HCT116 (cell line): ENCODE results near the gene TIPRL. TPM values are rescaled to one million over a fixed set of nuclear protein-coding genes. Genes with fewer than 3 reads are reported as not detected.

Experiments
- ATAC-seq: fragments of 200-7000 bp; cut with Tn5 transposase; 2 replicates; pipeline ENCODE4 v1.9.1; 2020; ENCODE audit warnings: mild to moderate bottlenecking, moderate library complexity
- BruUV-seq: library from RNA; stranded (reverse); fragments of 400-500 nt; replicated peaks from 2 replicates; lab custom pipeline; 2021; lab: Mats Ljungman, UMichigan
- CTCF ChIA-PET: fragments of 300-600 bp; sonication (Branson Sonifier 250); formaldehyde crosslinking; loops from one replicate; lab custom pipeline; 2021; ENCODE audit warnings: antibody characterized with exemption; lab: Charles Lee
- POLR2A ChIA-PET: fragments of 300-600, 350-600 bp; sonication (Branson Sonifier 250); formaldehyde crosslinking; loops from one replicate; lab custom pipeline; 2021; ENCODE audit warnings: antibody characterized with exemption; lab: Charles Lee
- RAD21 ChIA-PET, 2 experiments: fragments of 300-600 bp; sonication (Branson Sonifier 250); formaldehyde crosslinking; loops; one replicate each; lab custom pipeline; 2023; ENCODE audit warnings: low total read pairs in 2 of 2; ENCODE audit not compliant: uncharacterized antibody in 2 of 2, unreplicated experiment in 2 of 2, low non-redundant PET in 1 of 2; lab: Charles Lee
- DNase-seq: peaks from one replicate; pipeline ENCODE4 v3.0.0-alpha.2; 2010; ENCODE audit warnings: low read depth, low spot score
- H2AFZ ChIP-seq: fragments of 200-600 bp; shearing (Covaris generic), sonication (generic); 2 replicates; pipeline ENCODE4 v1.6.1; 2017; ENCODE audit warnings: low read depth, mixed run types, mixed read lengths, antibody characterized with exemption, low read length; ENCODE audit not compliant: poor library complexity, severe bottlenecking
- H3K27ac ChIP-seq: 2 replicates; pipeline ENCODE4 v1.5.1; 2012; ENCODE audit warnings: low read depth, low read length
- H3K27me3 ChIP-seq: fragments of 200-600 bp; sonication (generic); 2 replicates; pipeline ENCODE4 v1.6.1; 2016; ENCODE audit warnings: mixed run types, low read length, mixed read lengths; ENCODE audit not compliant: insufficient read depth
- H3K36me3 ChIP-seq, 2 experiments: fragments of 200-500 bp in 1 of 2; fragments of 200-600 bp in 1 of 2; sonication (Bioruptor generic) in 1 of 2; sonication (generic) in 1 of 2; 2 replicates each; pipeline versions ENCODE4 v1.5.1 to v1.6.1; 2014 to 2016; ENCODE audit warnings: low read length in 2 of 2, inconsistent platforms in 1 of 2, mixed read lengths in 1 of 2, mixed run types in 1 of 2; ENCODE audit not compliant: insufficient read depth in 2 of 2, control insufficient read depth in 1 of 2
- H3K4me1 ChIP-seq, 2 experiments: fragments of 200-600 bp in 1 of 2; sonication (generic) in 1 of 2; 2 replicates each; pipeline versions ENCODE4 v1.5.1 to v1.6.1; 2012 to 2017; ENCODE audit warnings: low read length in 2 of 2, inconsistent platforms in 1 of 2, mild to moderate bottlenecking in 1 of 2, mixed read lengths in 1 of 2, mixed run types in 1 of 2, moderate library complexity in 1 of 2; ENCODE audit not compliant: insufficient read depth in 2 of 2, control insufficient read depth in 1 of 2
- H3K4me2 ChIP-seq: fragments of 200-600 bp; sonication (generic); 2 replicates; pipeline ENCODE4 v1.6.1; 2017; ENCODE audit warnings: mixed run types, low read length, mixed read lengths
- H3K4me3 ChIP-seq, 2 experiments: fragments of 200-600 bp in 1 of 2; sonication (generic) in 1 of 2; replicated peaks in 1 of 2; 2 replicates each; pipeline ENCODE4 v1.5.1; 2011 to 2016; ENCODE audit warnings: low read length in 2 of 2, control low read depth in 1 of 2, low read depth in 1 of 2, mild to moderate bottlenecking in 1 of 2, mixed read lengths in 1 of 2, mixed run types in 1 of 2
- H3K79me2 ChIP-seq: fragments of 200-600 bp; sonication (generic); 2 replicates; pipeline ENCODE4 v1.6.1; 2017; ENCODE audit warnings: mild to moderate bottlenecking, mixed run types, low read length, moderate library complexity, mixed read lengths; ENCODE audit not compliant: insufficient read depth
- H3K9ac ChIP-seq: fragments of 200-600 bp; sonication (generic); 2 replicates; pipeline ENCODE4 v1.6.1; 2016; ENCODE audit warnings: low read length, mixed read lengths
- H3K9me2 ChIP-seq: fragments of 200-600 bp; sonication (generic), shearing (Covaris generic); 2 replicates; pipeline ENCODE4 v1.6.1; 2017; ENCODE audit warnings: mixed run types, mild to moderate bottlenecking, moderate library complexity; ENCODE audit not compliant: insufficient read depth
- H3K9me3 ChIP-seq, 2 experiments: fragments of 200-500 bp in 1 of 2; fragments of 200-600 bp in 1 of 2; sonication (Bioruptor generic) in 1 of 2; sonication (generic) in 1 of 2; 2 replicates each; pipeline ENCODE4 v1.6.1; 2014 to 2017; ENCODE audit warnings: low read length in 2 of 2, mixed read lengths in 2 of 2, inconsistent platforms in 1 of 2, low read depth in 1 of 2, mild to moderate bottlenecking in 1 of 2, mixed run types in 1 of 2, moderate library complexity in 1 of 2; ENCODE audit not compliant: control insufficient read depth in 1 of 2, insufficient read depth in 1 of 2
- H4K20me1 ChIP-seq: fragments of 200-600 bp; sonication (generic), shearing (Covaris generic); 2 replicates; pipeline ENCODE4 v1.6.1; 2017; ENCODE audit warnings: mixed run types, mild to moderate bottlenecking, moderate library complexity; ENCODE audit not compliant: insufficient read depth
- CEBPB ChIP-seq: IDR thresholded peaks from 2 replicates; pipeline ENCODE4 v1.6.1; 2012; ENCODE audit warnings: low read depth
- EGR1 ChIP-seq: IDR thresholded peaks from 2 replicates; pipeline ENCODE4 v1.6.1; 2012; ENCODE audit warnings: low read depth
- EZH2 ChIP-seq: fragments of 200-600 bp; sonication (generic); IDR thresholded peaks from 2 replicates; pipeline ENCODE4 v1.6.1; 2017; ENCODE audit warnings: antibody characterized with exemption, mixed run types
- EZH2phosphoT487 ChIP-seq: fragments of 200-600 bp; IDR thresholded peaks from 2 replicates; pipeline ENCODE4 v1.6.1; 2018; ENCODE audit warnings: antibody characterized with exemption, borderline replicate concordance
- FOSL1 ChIP-seq: IDR thresholded peaks from 2 replicates; pipeline ENCODE4 v1.6.1; 2012; ENCODE audit warnings: low read depth
- JUND ChIP-seq: IDR thresholded peaks from 2 replicates; pipeline ENCODE4 v1.6.1; 2012
- MAX ChIP-seq: IDR thresholded peaks from 2 replicates; pipeline ENCODE4 v1.6.1; 2012
- RAD21 ChIP-seq: IDR thresholded peaks from 2 replicates; pipeline ENCODE4 v1.6.1; 2012; ENCODE audit warnings: low read depth, mild to moderate bottlenecking
- REST ChIP-seq: IDR thresholded peaks from 2 replicates; pipeline ENCODE4 v1.6.1; 2012; ENCODE audit warnings: low read depth
- SIN3A ChIP-seq: IDR thresholded peaks from 2 replicates; pipeline ENCODE4 v1.6.1; 2012; ENCODE audit warnings: low read depth
- SP1 ChIP-seq: IDR thresholded peaks from 2 replicates; pipeline ENCODE4 v1.6.1; 2012; ENCODE audit warnings: low read depth
- SRF ChIP-seq: IDR thresholded peaks from 2 replicates; pipeline ENCODE4 v1.6.1; 2012; ENCODE audit warnings: low read depth
- TCF7L2 ChIP-seq: IDR thresholded peaks from 2 replicates; pipeline ENCODE4 v1.7.0; 2011; ENCODE audit warnings: borderline replicate concordance, inconsistent platforms; ENCODE audit not compliant: insufficient read depth, insufficient read length; ENCODE audit errors: extremely low read depth
- YY1 ChIP-seq: IDR thresholded peaks from 2 replicates; pipeline ENCODE4 v1.6.1; 2011; ENCODE audit warnings: low read length, low read depth, moderate library complexity, mild to moderate bottlenecking; ENCODE audit not compliant: insufficient replicate concordance; ENCODE audit errors: extremely low read depth
- ZFX ChIP-seq: fragments of 450-650 bp; IDR thresholded peaks from 2 replicates; pipeline ENCODE4 v1.6.1; 2017
- ZNF274 ChIP-seq: fragments of 200-500 bp; sonication (Bioruptor generic); IDR thresholded peaks from 2 replicates; pipeline ENCODE4 v1.6.1; 2014; ENCODE audit warnings: mild to moderate bottlenecking, low read depth, low read length, inconsistent platforms
- intact Hi-C: fragments of 100-400 bp; cut with micrococcal nuclease; formaldehyde crosslinking; loops from 2 replicates; pipeline ENCODE4 v1.10.0; 2022
- total RNA-seq: library from RNA; stranded (reverse); gene quantifications from one replicate; pipeline ENCODE4 v1.2.1, GENCODE V29; 2021; ENCODE audit not compliant: unreplicated experiment
- TF ChIP-seq, protein P1 (sequence below), 3 experiments: fragments of 200-600 bp in 1 of 3; sonication (generic) in 1 of 3; IDR thresholded peaks in 2 of 3; conservative IDR thresholded peaks in 1 of 3; 2 replicates each; pipeline ENCODE4 v1.5.1; 2012 to 2017; ENCODE audit warnings: low read depth in 2 of 3, low read length in 2 of 3, antibody characterized with exemption in 1 of 3, borderline replicate concordance in 1 of 3, control low read depth in 1 of 3, mild to moderate bottlenecking in 1 of 3, mixed read lengths in 1 of 3, mixed run types in 1 of 3, moderate library complexity in 1 of 3; ENCODE audit not compliant: insufficient read depth in 1 of 3

TIPRL gene
- total RNA-seq, 1 experiment from 2014 or later, result 36.4 TPM

DNA sequence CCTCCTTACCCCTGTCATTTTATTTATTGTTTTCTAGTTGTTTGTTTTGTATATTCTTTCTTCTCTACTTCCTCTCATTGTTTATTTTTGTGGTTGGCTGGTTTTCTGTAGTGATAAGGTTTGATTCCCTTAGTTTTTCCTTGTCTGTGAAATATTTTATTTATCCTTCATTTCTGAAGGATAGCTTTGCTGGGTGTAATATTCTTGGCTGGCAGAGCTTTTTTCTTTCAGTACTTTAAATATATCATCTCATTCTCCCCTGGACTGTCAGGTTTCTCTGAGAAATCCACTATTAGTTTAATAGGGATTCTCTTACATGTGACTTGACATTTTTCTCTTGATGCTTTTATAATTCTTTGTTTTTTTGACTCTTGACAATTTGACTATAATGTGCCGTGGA lies 18.8 kb upstream of the TIPRL start:
- Histone ChIP-seq H3K9me2 (no peaks in the 10 kb centered on the region), H3K4me1 (no peaks in the 10 kb centered on the region), H4K20me1 (no peaks in the 10 kb centered on the region), H3K9ac (no peak overlapping the region), H3K4me2 (no peak overlapping the region), H3K9me3 (no peaks in the 10 kb centered on the region), H3K79me2 (no peaks in the 10 kb centered on the region), H3K27ac (no peak overlapping the region), H3K27me3 (no peaks in the 10 kb centered on the region), H3K4me3 (no peak overlapping the region), H2AFZ (no peak overlapping the region), H3K36me3 (no peaks in the 10 kb centered on the region)
- TF ChIP-seq MAX (no peak), ZNF274 (no peak), FOSL1 (no peak), EGR1 (no peak), RAD21 (no peak), SIN3A (no peak), CEBPB (no peak), TCF7L2 (no peak)
- TF ChIP-seq, protein P1, sequence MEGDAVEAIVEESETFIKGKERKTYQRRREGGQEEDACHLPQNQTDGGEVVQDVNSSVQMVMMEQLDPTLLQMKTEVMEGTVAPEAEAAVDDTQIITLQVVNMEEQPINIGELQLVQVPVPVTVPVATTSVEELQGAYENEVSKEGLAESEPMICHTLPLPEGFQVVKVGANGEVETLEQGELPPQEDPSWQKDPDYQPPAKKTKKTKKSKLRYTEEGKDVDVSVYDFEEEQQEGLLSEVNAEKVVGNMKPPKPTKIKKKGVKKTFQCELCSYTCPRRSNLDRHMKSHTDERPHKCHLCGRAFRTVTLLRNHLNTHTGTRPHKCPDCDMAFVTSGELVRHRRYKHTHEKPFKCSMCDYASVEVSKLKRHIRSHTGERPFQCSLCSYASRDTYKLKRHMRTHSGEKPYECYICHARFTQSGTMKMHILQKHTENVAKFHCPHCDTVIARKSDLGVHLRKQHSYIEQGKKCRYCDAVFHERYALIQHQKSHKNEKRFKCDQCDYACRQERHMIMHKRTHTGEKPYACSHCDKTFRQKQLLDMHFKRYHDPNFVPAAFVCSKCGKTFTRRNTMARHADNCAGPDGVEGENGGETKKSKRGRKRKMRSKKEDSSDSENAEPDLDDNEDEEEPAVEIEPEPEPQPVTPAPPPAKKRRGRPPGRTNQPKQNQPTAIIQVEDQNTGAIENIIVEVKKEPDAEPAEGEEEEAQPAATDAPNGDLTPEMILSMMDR (IDR thresholded peaks at IDR 0.05 in 2 of 3, conservative IDR thresholded peaks at IDR 0.05 in 1 of 3; ENCODE audit: borderline replicate concordance in 1 of 3, insufficient read depth in 1 of 3, low read depth in 2 of 3, low read length in 2 of 3), result no peak
- intact Hi-C loops, result no loop called here
- BruUV-seq, result no TSS peak
- no peak for DNase-seq
- POLR2A ChIA-PET, result no interaction called here
- RAD21 ChIA-PET, result no interaction called here
- CTCF ChIA-PET, result no interaction called here
- ATAC-seq, result no peak

DNA sequence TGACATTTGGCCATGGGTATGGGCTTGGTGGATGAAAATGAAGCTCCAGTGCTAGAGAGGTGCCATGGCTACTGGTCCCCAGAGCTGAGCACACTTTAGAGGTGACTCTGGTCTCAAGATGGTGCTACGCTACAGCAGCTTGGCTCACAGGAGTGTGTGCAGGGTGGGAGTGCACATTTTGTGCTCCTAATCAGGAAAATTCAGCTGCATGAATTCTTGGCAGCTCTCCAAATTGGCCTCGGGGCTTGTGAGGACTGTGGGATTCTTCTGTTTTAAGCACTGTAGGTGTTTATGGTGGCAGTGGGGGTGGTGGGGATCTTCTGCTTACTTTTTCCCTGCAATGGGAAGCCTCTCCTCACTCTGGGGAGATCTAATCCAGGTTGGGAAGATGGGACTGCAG lies 17.3 kb upstream of the TIPRL start:
- POLR2A ChIA-PET, result no interaction called here
- CTCF ChIA-PET, result interaction anchor here (1.1 kb wide), 1 partner anchor 16 kb away, joined by 3 read pairs; no protein-coding TSS in a partner anchor
- no TSS peak for BruUV-seq
- no peak for TF ChIP-seq TCF7L2
- no peak for TF ChIP-seq SRF
- TF ChIP-seq ZFX, result no peak
- no peak for TF ChIP-seq EZH2phosphoT487
- no peak for TF ChIP-seq JUND
- no peak for TF ChIP-seq SP1
- no peak for TF ChIP-seq EZH2
- TF ChIP-seq REST, result no peak
- no peak for TF ChIP-seq MAX
- no peak for TF ChIP-seq ZNF274
- TF ChIP-seq YY1, result no peak

More for the DNA sequence above, 17.3 kb upstream of the TIPRL start:
- H3K4me2 ChIP-seq, result no peak overlapping the region
- H2AFZ ChIP-seq, result no peak overlapping the region
- intact Hi-C loops, result no loop called here
- H4K20me1 ChIP-seq, result no peaks in the 10 kb centered on the region
- no peak overlapping the region for H3K9ac ChIP-seq
- RAD21 ChIA-PET, result no interaction called here
- DNase-seq (no peak), ATAC-seq (no peak)
- no peak overlapping the region for H3K27ac ChIP-seq
- no peaks in the 10 kb centered on the region for H3K9me2 ChIP-seq
- no peaks in the 10 kb centered on the region for H3K4me1 ChIP-seq
- no peak overlapping the region for H3K4me3 ChIP-seq
- no peaks in the 10 kb centered on the region for H3K79me2 ChIP-seq
- no peaks in the 10 kb centered on the region for H3K36me3 ChIP-seq
- no peaks in the 10 kb centered on the region for H3K27me3 ChIP-seq
- no peaks in the 10 kb centered on the region for H3K9me3 ChIP-seq
